Measurements from ENCODE around the gene PLA2G7. TPM values are rescaled to one million over a fixed set of nuclear protein-coding genes. Genes with fewer than 3 reads are reported as not detected.

The PLA2G7 gene
- total and polyA plus RNA-seq, 2 donors (not counting 3 experiments of a cell fraction or from before 2014, with no cell fraction given), result not detected

GRCh38 chr6:46729787-46730326 is 5.3 kb downstream of the PLA2G7 start:
- no TSS peak for BruUV-seq (replicated peaks)
- DNase-seq (ENCODE audit: low read depth, low spot score) (no peak), FAIRE-seq (no peak)
- no peaks in the 10 kb centered on the region for H3K36me3 ChIP-seq (ENCODE audit: control insufficient read depth in 2 of 2, extremely low read depth in 1 of 2, insufficient read depth in 2 of 2, low read length in 2 of 2)
- H3K9me3 ChIP-seq (replicated peaks; ENCODE audit: control insufficient read depth, insufficient read depth, low read length), result no peaks in the 10 kb centered on the region
- peaks cover 20 to 35% of the 10 kb centered on the region in 2 experiments for H3K27me3 ChIP-seq (ENCODE audit: control insufficient read depth in 2 of 2, insufficient read depth in 2 of 2, low read length in 2 of 2)
- H3K79me2 ChIP-seq (ENCODE audit: control insufficient read depth, insufficient read depth, low read length), result no peaks in the 10 kb centered on the region
- no peaks in the 10 kb centered on the region for H3K9me1 ChIP-seq (replicated peaks; ENCODE audit: control insufficient read depth, extremely low read depth, insufficient read depth, low read length)
- peaks cover 3% of the 10 kb centered on the region for H3K4me1 ChIP-seq (ENCODE audit: control insufficient read depth, extremely low read depth, insufficient read depth, low read length)
- no peak overlapping the region for H3K4me3 ChIP-seq (replicated peaks in 1 of 3; ENCODE audit: insufficient read depth in 1 of 3, low read depth in 1 of 3, low read length in 3 of 3)
- ChIA-PET POLR2A (no interaction called here), CTCF (no interaction called here)
- H2AFZ ChIP-seq (ENCODE audit: low read depth, low read length), result no peak overlapping the region
- H3K27ac ChIP-seq (ENCODE audit: insufficient read depth, low read depth, low read length), result no peak overlapping the region
- no peak overlapping the region for H3K9ac ChIP-seq (replicated peaks; ENCODE audit: extremely low read depth, insufficient read depth, low read length)
- intact Hi-C loops (cut with micrococcal nuclease) (no loop called here), dilution Hi-C loops (cut with MboI; ENCODE audit: extremely low pct_ligation_motif_present, low sequenced_read_pairs) (no loop called here)
- H3K4me2 ChIP-seq (ENCODE audit: insufficient read depth, low read length), result no peak overlapping the region
- no peak for TF ChIP-seq CTCF (IDR thresholded peaks at IDR 0.05; ENCODE audit: extremely low read depth in 1 of 2, insufficient read depth in 1 of 2, low read depth in 1 of 2, low read length in 2 of 2)
- no peak for TF ChIP-seq POLR2A (IDR thresholded peaks at IDR 0.05; ENCODE audit: low read depth, low read length)
- TF ChIP-seq POLR2AphosphoS5 (IDR thresholded peaks at IDR 0.05; ENCODE audit: insufficient read depth, low read depth, low read length), result no peak
- TF ChIP-seq EZH2 (IDR thresholded peaks at IDR 0.05; ENCODE audit: borderline replicate concordance, low read depth, low read length, severe bottlenecking), result no peak
- no peaks in the 10 kb centered on the region for H4K20me1 ChIP-seq (replicated peaks; ENCODE audit: control insufficient read depth, extremely low read depth, insufficient read depth, low read length)

- FAIRE-seq (no peak), DNase-seq (ENCODE audit: low read depth, low spot score) (no peak)
- Histone ChIP-seq H3K27ac (ENCODE audit: insufficient read depth, low read depth, low read length) (no peak overlapping the region), H3K27me3 (ENCODE audit: control insufficient read depth in 2 of 2, insufficient read depth in 2 of 2, low read length in 2 of 2) (peaks cover 1 to 2% of the 10 kb centered on the region in 2 experiments), H3K79me2 (ENCODE audit: control insufficient read depth, insufficient read depth, low read length) (no peaks in the 10 kb centered on the region), H3K36me3 (ENCODE audit: control insufficient read depth in 2 of 2, extremely low read depth in 1 of 2, insufficient read depth in 2 of 2, low read length in 2 of 2) (no peaks in the 10 kb centered on the region), H3K9ac (replicated peaks; ENCODE audit: extremely low read depth, insufficient read depth, low read length) (no peak overlapping the region), H3K9me1 (replicated peaks; ENCODE audit: control insufficient read depth, extremely low read depth, insufficient read depth, low read length) (no peaks in the 10 kb centered on the region), H3K9me3 (replicated peaks; ENCODE audit: control insufficient read depth, insufficient read depth, low read length) (no peaks in the 10 kb centered on the region), H3K4me2 (ENCODE audit: insufficient read depth, low read length) (no peak overlapping the region), H3K4me3 (replicated peaks in 1 of 3; ENCODE audit: insufficient read depth in 1 of 3, low read depth in 1 of 3, low read length in 3 of 3) (no peak overlapping the region), H3K4me1 (ENCODE audit: control insufficient read depth, extremely low read depth, insufficient read depth, low read length) (no peaks in the 10 kb centered on the region), H4K20me1 (replicated peaks; ENCODE audit: control insufficient read depth, extremely low read depth, insufficient read depth, low read length) (no peaks in the 10 kb centered on the region), H2AFZ (ENCODE audit: low read depth, low read length) (no peak overlapping the region)
- ChIA-PET CTCF (no interaction called here), POLR2A (no interaction called here)
- no peak for TF ChIP-seq GATA2 (IDR thresholded peaks at IDR 0.05; ENCODE audit: insufficient read depth, insufficient read length, low read depth, low read length)
- no peak for TF ChIP-seq POLR2A (IDR thresholded peaks at IDR 0.05; ENCODE audit: low read depth, low read length)
- TF ChIP-seq EZH2 (IDR thresholded peaks at IDR 0.05; ENCODE audit: borderline replicate concordance, low read depth, low read length, severe bottlenecking), result no peak
- no peak for TF ChIP-seq POLR2AphosphoS5 (IDR thresholded peaks at IDR 0.05; ENCODE audit: insufficient read depth, low read depth, low read length)
- TF ChIP-seq MAX (IDR thresholded peaks at IDR 0.05; ENCODE audit: insufficient read depth, insufficient read length), result no peak
- TF ChIP-seq CTCF (IDR thresholded peaks at IDR 0.05; ENCODE audit: extremely low read depth in 1 of 2, insufficient read depth in 1 of 2, low read depth in 1 of 2, low read length in 2 of 2), result no peak
- no peak for TF ChIP-seq FOS (IDR thresholded peaks at IDR 0.05; ENCODE audit: borderline replicate concordance, insufficient read depth, low read length)
- TF ChIP-seq JUN (IDR thresholded peaks at IDR 0.05; ENCODE audit: borderline replicate concordance, insufficient read depth, insufficient read length, low read depth), result no peak
- no TSS peak for BruUV-seq (replicated peaks)
- dilution Hi-C loops (cut with MboI; ENCODE audit: extremely low pct_ligation_motif_present, low sequenced_read_pairs), result no loop called here
- intact Hi-C loops (cut with micrococcal nuclease), result no loop called here
Measured at GRCh38 chr6:46720401-46720800, 14.8 kb downstream of the PLA2G7 start.

All from endothelial cell of umbilical vein (primary cell).